Frontal cortex (tissue), 4 donors: ENCODE measurements around the gene GATA2. TPM values are rescaled to one million over a fixed set of nuclear protein-coding genes. Genes with fewer than 3 reads are reported as not detected.
A peak's percentile ranks its signal among the peaks of the same experiment; 100 is the strongest.

ENCODE experiments used
- DNase-seq, 2 donors: peaks; one replicate each; pipeline ENCODE4 v3.0.0; 2012; ENCODE audit warnings: low spot score in 2 of 2
- FAIRE-seq: peaks from 2 replicates; lab custom pipeline; 2012; peaks lifted over from hg19 to GRCh38; lab: Jason Lieb, UNC
- total RNA-seq: library from RNA; depleted of rRNA; stranded (reverse); fragments of >200 nt; gene quantifications from one replicate; pipeline ENCODE4 v1.2.3, GENCODE V29; 2014
- donor health status: control.
- donor health status: control.
- donor health status: control.

The GATA2 gene
- total RNA-seq, 1 donor from 2014 or later = 0.41 TPM

GRCh38 chr3:128439226-128439625 is 53.8 kb downstream of the GATA2 start:
- FAIRE-seq = no peak
- no peak for DNase-seq

GRCh38 chr3:128438488-128439072 is 54.4 kb downstream of the GATA2 start:
- DNase-seq = no peak
- no peak for FAIRE-seq

GRCh38 chr3:128436214-128436613 is 56.8 kb downstream of the GATA2 start:
- DNase-seq = no peak
- no peak for FAIRE-seq

GRCh38 chr3:128435561-128435960 is 57.4 kb downstream of the GATA2 start:
- FAIRE-seq (no peak), DNase-seq (no peak)

DNA sequence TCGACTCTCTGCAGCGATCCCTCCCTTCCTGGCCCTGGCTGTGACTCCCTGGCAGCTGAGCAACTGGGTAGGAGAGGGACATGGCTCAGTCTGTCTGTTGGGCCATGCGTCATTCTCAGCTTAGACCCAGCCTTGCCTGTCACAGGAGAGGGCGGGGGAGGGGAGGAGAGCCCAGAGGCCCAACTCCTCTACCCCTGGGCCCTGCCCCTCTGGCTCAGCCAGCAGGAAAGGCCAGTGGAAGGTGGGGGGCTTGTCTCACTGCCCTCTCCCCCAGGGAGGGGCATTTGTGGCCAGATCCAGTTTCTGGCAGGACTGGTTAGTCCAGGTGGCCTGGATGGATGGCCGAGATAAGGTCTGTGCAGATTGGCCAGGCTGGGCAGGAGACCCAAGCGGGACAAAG is 57.9 kb downstream of the GATA2 start:
- DNase-seq (no peak), FAIRE-seq (no peak)

DNA sequence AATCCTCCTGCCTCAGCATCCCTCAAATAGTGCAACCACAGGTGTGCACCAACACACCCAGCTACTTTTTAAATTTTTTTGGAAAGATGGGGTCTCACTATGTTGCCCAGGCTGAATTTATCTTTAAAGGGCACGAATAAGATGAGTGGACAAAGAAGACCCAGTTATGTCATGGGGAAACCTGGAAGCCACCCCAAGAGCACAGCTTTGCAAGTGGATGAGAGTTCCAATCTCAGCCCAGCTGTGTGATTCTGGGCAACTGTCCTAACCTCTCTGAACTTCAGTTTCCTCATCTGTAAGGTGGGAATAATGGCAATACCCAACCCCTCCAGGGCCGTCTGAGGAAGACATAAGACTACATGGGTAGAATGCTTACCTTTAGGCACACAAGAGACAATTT is 58.5 kb downstream of the GATA2 start:
- no peak for FAIRE-seq
- DNase-seq = no peak

- no peak for FAIRE-seq
- no peak for DNase-seq
These were observed 59.2 kb downstream of the GATA2 start for GRCh38 chr3:128433837-128434165.

DNA sequence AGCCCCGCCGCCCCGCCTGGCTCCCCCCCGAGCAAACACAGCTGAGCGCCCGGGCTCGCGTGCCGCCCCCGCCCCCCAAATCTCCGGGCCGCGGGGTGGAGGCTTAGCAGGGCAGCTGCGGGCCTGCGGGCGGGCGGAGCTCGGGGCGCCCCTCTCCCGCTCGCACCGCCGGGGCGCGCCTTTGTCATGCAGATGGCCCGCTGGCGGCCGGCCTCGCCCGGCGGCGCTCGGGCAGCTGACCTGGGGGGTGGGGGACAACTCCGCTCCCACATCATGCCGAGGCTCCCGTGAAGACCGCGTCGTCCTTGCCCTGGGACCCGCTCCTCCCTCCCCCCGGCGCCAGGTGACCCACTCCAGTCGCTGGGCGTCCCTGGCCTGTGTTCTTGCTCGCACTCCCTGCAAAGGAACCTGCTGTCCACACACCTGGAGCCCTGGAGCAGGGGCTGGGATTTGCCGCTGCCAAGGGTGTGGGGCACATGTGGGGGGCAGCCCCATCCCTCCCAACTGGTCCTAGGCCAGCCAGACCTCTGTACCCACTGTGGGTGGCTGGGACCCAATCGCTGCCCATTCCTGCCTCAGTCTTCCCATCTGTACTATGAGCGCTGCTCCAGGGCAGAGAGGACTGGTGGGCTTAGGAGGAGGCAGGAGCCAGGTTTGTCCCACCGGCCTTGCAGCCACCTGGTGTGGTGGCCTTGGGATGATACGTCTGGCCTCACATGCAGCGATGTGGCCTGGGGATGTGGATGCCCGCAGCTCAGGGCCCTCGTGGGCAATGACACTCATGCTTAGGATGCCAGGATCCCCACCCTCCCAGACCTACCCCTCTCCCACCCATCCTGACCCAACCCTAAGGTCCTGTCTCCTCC is 59.8 kb downstream of the GATA2 start:
- no peak for FAIRE-seq

DNA sequence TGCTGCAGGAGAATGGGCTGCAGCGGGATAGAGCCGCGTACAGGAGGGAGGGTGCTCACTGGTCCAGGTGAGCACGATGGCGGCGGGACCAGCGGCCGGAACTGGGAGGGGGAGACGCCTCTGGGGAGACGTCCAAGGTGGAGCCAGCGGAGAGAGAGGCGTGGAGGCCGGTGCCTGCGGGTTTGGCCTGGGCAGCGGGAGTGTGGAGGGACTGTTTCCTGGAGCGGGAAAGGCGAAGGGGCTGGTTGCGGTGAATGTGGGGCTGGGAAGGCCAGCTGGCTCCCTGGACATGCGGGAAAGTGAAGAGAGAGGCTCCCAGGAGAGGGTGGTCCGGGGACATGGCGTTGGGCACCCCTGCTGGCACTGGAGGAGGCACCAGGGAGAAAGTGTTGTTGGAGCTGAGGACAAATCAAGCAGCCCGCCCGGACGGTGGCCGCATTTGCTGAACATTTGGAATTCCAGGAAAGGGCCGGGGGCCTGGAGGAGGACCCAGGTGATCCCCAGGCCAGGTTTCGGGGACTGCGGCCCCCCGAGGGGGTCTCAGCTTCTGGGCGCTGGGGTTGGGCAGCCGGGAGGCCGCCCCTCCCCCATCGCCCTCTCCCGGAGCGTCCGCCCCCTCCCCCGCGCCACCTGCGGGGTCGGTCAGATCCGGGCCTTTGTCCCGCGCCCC is 60.6 kb downstream of the GATA2 start:
- DNase-seq = no peak

More for the DNA sequence above, 59.8 kb downstream of the GATA2 start:
- peak in 1 of 2 donors; percentile 57 for DNase-seq

GRCh38 chr3:128431803-128432300 is 61.1 kb downstream of the GATA2 start:
- DNase-seq (no peak), FAIRE-seq (no peak)

More for the DNA sequence above, 60.6 kb downstream of the GATA2 start:
- no peak for FAIRE-seq

- no peak for FAIRE-seq
These were observed 62.3 kb downstream of the GATA2 start for GRCh38 chr3:128430731-128431130.

DNA sequence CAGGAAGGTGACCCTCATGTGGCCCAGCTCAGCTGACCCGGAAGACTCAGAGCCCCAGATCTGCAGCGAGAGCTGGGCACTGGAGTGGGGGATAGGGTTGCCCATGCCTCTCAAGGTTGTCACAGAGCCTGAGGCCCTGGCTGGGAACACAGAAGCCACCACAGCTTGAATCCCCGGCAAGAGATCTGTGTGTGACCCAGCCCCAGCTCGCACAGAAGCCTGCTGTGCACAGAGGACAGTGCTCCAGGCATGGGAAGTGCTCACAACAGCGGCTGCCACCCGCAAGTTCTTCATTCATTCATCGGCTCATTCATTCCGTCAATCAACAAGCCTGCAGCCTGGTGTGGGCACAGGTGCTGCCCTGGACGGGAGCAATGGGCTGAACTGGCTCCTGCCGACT is 62.7 kb downstream of the GATA2 start:
- DNase-seq = no peak
- no peak for FAIRE-seq

More at GRCh38 chr3:128430731-128431130, 62.3 kb downstream of the GATA2 start:
- no peak for DNase-seq

DNA sequence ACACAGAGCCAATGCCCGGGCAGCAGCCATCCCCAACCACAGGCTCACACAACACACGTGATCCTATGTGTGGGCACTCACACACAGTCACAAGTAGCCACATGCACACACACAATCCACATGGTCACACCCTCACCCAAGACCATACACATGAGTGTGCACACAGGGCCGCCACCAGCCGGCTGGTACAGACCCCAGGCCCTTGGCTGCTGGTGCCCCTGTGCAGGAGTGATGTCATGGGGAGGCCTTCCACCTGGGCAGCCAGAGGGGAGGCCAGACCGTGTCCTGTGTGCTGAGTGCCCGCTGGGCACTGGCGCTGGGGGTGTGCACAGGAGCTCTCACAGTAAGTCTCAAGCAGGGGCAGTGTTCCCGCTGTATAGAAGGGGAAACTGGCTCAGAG is 63.2 kb downstream of the GATA2 start:
- DNase-seq (no peak), FAIRE-seq (no peak)

Other genes with a start within 250 kb of the GATA2 start
- not detected for gene DNAJB8, start 26.3 kb downstream of the GATA2 start, total RNA-seq
- 246 TPM for gene RPN1, start 157.6 kb upstream of the GATA2 start, total RNA-seq
- 29.8 TPM for gene RAB7A, start 233.0 kb upstream of the GATA2 start, total RNA-seq